Inferior parietal cortex (tissue), 1 donor: ENCODE measurements around the gene MYLK.

Experiments used
- DNase-seq: peaks from one replicate; pipeline ENCODE4 v3.0.0-alpha.2; 2016; ENCODE audit errors: extremely low spot score

MYLK gene

GRCh38 chr3:123831420-123831819 lies 52.7 kb downstream of the MYLK start:
- no peak for DNase-seq

- no peak for DNase-seq
These were observed 62.2 kb downstream of the MYLK start for GRCh38 chr3:123821920-123822319.

- no peak for DNase-seq
These were observed 64.2 kb downstream of the MYLK start for GRCh38 chr3:123819949-123820348.

- DNase-seq = no peak
These were observed 65.2 kb downstream of the MYLK start for GRCh38 chr3:123818921-123819429.

GRCh38 chr3:123818324-123818920 lies 65.7 kb downstream of the MYLK start:
- no peak for DNase-seq

GRCh38 chr3:123817413-123817812 lies 66.7 kb downstream of the MYLK start:
- DNase-seq = no peak

GRCh38 chr3:123816673-123817207 lies 67.4 kb downstream of the MYLK start:
- DNase-seq = no peak

- no peak for DNase-seq
These were observed 68.2 kb downstream of the MYLK start for GRCh38 chr3:123815981-123816380.

GRCh38 chr3:123813876-123814275 lies 70.3 kb downstream of the MYLK start:
- no peak for DNase-seq

GRCh38 chr3:123809597-123809996 lies 74.5 kb downstream of the MYLK start:
- no peak for DNase-seq

- DNase-seq = no peak
These were observed 75.3 kb downstream of the MYLK start for GRCh38 chr3:123808812-123809211.

GRCh38 chr3:123807820-123808219 lies 76.3 kb downstream of the MYLK start:
- no peak for DNase-seq

- no peak for DNase-seq
These were observed 78.6 kb downstream of the MYLK start for GRCh38 chr3:123805504-123805903.

- DNase-seq = no peak
These were observed 79.0 kb downstream of the MYLK start for GRCh38 chr3:123805101-123805500.

- DNase-seq = no peak
These were observed 79.5 kb downstream of the MYLK start for GRCh38 chr3:123804676-123805075.

- no peak for DNase-seq
These were observed 80.6 kb downstream of the MYLK start for GRCh38 chr3:123803521-123803920.

- DNase-seq = no peak
These were observed 82.0 kb downstream of the MYLK start for GRCh38 chr3:123802007-123802625.

- no peak for DNase-seq
These were observed 82.7 kb downstream of the MYLK start for GRCh38 chr3:123801474-123801873.

- no peak for DNase-seq
These were observed 83.8 kb downstream of the MYLK start for GRCh38 chr3:123800362-123800682.

- DNase-seq = no peak
These were observed 84.4 kb downstream of the MYLK start for GRCh38 chr3:123799544-123800361.

GRCh38 chr3:123798550-123798949 lies 85.6 kb downstream of the MYLK start:
- DNase-seq = no peak

GRCh38 chr3:123795471-123796251 lies 88.5 kb downstream of the MYLK start:
- no peak for DNase-seq
